Panc1 (cell line): ENCODE measurements around the gene RASD1. TPM values are rescaled to one million over a fixed set of nuclear protein-coding genes. Genes with fewer than 3 reads are reported as not detected.

ENCODE experiments used
- ATAC-seq: fragments of 200-7000 bp; cut with Tn5 transposase; 2 replicates; pipeline ENCODE4 v1.9.1; 2020; ENCODE audit warnings: mild to moderate bottlenecking, moderate library complexity
- BruUV-seq: library from RNA; stranded (reverse); fragments of 400-500 nt; replicated peaks from 2 replicates; lab custom pipeline; 2021; lab: Mats Ljungman, UMichigan
- CTCF ChIA-PET: fragments of 300-600 bp; sonication (Branson Sonifier 250); formaldehyde crosslinking; loops from one replicate; lab custom pipeline; 2022; ENCODE audit warnings: antibody characterized with exemption; lab: Charles Lee
- POLR2A ChIA-PET: fragments of 300-600 bp; sonication (Branson Sonifier 250); formaldehyde crosslinking; loops from one replicate; lab custom pipeline; 2022; ENCODE audit warnings: antibody characterized with exemption; lab: Charles Lee
- DNase-seq: peaks from one replicate; pipeline ENCODE4 v3.0.0-alpha.2; 2010; ENCODE audit warnings: low read depth, low spot score
- H3K27ac ChIP-seq: 2 replicates; pipeline ENCODE4 v1.5.1; 2011; ENCODE audit warnings: mild to moderate bottlenecking, low read length, inconsistent platforms
- H3K27me3 ChIP-seq: fragments of 200-500 bp; sonication (Bioruptor generic); 2 replicates; pipeline ENCODE4 v1.6.0; 2014; ENCODE audit warnings: low read length, inconsistent platforms; ENCODE audit not compliant: control insufficient read depth, insufficient read depth
- H3K36me3 ChIP-seq: fragments of 200-500 bp; sonication (Bioruptor generic); 2 replicates; pipeline ENCODE4 v1.5.1; 2014; ENCODE audit warnings: inconsistent platforms, mild to moderate bottlenecking, low read length, moderate library complexity; ENCODE audit not compliant: control insufficient read depth, insufficient read depth
- H3K4me1 ChIP-seq: 2 replicates; pipeline ENCODE4 v1.5.1; 2011; ENCODE audit warnings: inconsistent platforms, mild to moderate bottlenecking, low read length, moderate library complexity; ENCODE audit not compliant: control insufficient read depth, insufficient read depth
- H3K4me3 ChIP-seq, 2 experiments: 2 replicates each; pipeline ENCODE4 v1.5.1; 2011 to 2012; ENCODE audit warnings: low read depth in 2 of 2, low read length in 2 of 2, mild to moderate bottlenecking in 2 of 2, inconsistent platforms in 1 of 2, moderate library complexity in 1 of 2
- H3K9me3 ChIP-seq: fragments of 200-500 bp; sonication (Bioruptor generic); 2 replicates; pipeline ENCODE4 v1.5.1; 2014; ENCODE audit warnings: low read depth, mild to moderate bottlenecking, inconsistent platforms, low read length, moderate library complexity; ENCODE audit not compliant: control insufficient read depth, insufficient read depth
- POLR2AphosphoS5 ChIP-seq: IDR thresholded peaks from 2 replicates; pipeline ENCODE4 v1.6.1; 2012; ENCODE audit warnings: mild to moderate bottlenecking, low read depth, low read length, moderate library complexity
- REST ChIP-seq, 2 experiments: IDR thresholded peaks; 2 replicates each; pipeline ENCODE4 v1.6.1; 2011 to 2012; ENCODE audit warnings: low read depth in 2 of 2, control low read depth in 1 of 2, low read length in 1 of 2, mild to moderate bottlenecking in 1 of 2, moderate library complexity in 1 of 2; ENCODE audit not compliant: insufficient read depth in 1 of 2
- SIN3A ChIP-seq: IDR thresholded peaks from 2 replicates; pipeline ENCODE4 v1.6.1; 2012; ENCODE audit warnings: low read depth, mild to moderate bottlenecking, low read length, moderate library complexity, borderline replicate concordance; ENCODE audit not compliant: insufficient read depth
- TCF7L2 ChIP-seq: IDR thresholded peaks from 2 replicates; pipeline ENCODE4 v1.6.1; 2011; ENCODE audit warnings: mild to moderate bottlenecking, low read depth, low read length, inconsistent platforms
- in situ Hi-C: cut with HindIII; loops from 2 replicates; pipeline ENCODE4 v1.10.0; 2016; ENCODE audit warnings: low sequenced_read_pairs, low pct_unique_long_range_greater_than_20kb
- intact Hi-C: fragments of 100-400 bp; cut with micrococcal nuclease; formaldehyde crosslinking; loops from one replicate; pipeline ENCODE4 v1.10.0; 2022; ENCODE audit not compliant: unreplicated experiment
- total RNA-seq: library from RNA; stranded (reverse); gene quantifications from one replicate; pipeline ENCODE4 v1.2.1, GENCODE V29; 2021; ENCODE audit not compliant: unreplicated experiment
- TF ChIP-seq, protein P1 (sequence below): fragments of 450-650 bp; IDR thresholded peaks from 2 replicates; pipeline ENCODE4 v1.5.1; 2017; ENCODE audit warnings: mild to moderate bottlenecking

RASD1 gene
- total RNA-seq, 1 experiment from 2014 or later = 1.7 TPM

GRCh38 chr17:17491546-17491988 lies 4.6 kb downstream of the RASD1 start:
- TF ChIP-seq POLR2AphosphoS5 = no peak
- no peak for TF ChIP-seq TCF7L2
- TF ChIP-seq, protein P1, sequence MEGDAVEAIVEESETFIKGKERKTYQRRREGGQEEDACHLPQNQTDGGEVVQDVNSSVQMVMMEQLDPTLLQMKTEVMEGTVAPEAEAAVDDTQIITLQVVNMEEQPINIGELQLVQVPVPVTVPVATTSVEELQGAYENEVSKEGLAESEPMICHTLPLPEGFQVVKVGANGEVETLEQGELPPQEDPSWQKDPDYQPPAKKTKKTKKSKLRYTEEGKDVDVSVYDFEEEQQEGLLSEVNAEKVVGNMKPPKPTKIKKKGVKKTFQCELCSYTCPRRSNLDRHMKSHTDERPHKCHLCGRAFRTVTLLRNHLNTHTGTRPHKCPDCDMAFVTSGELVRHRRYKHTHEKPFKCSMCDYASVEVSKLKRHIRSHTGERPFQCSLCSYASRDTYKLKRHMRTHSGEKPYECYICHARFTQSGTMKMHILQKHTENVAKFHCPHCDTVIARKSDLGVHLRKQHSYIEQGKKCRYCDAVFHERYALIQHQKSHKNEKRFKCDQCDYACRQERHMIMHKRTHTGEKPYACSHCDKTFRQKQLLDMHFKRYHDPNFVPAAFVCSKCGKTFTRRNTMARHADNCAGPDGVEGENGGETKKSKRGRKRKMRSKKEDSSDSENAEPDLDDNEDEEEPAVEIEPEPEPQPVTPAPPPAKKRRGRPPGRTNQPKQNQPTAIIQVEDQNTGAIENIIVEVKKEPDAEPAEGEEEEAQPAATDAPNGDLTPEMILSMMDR = no peak
- TF ChIP-seq SIN3A = no peak
- TF ChIP-seq REST (IDR thresholded peaks at IDR 0.05; ENCODE audit: insufficient read depth in 1 of 2, low read depth in 2 of 2, low read length in 1 of 2) = no peak
- H3K4me1 ChIP-seq = peaks cover 3% of the 10 kb centered on the region
- no peak for ATAC-seq
- no peak overlapping the region for H3K4me3 ChIP-seq
- in situ Hi-C loops = no loop called here
- ChIA-PET CTCF (no interaction called here), POLR2A (no interaction called here)
- no TSS peak for BruUV-seq
- no peaks in the 10 kb centered on the region for H3K27me3 ChIP-seq
- no peaks in the 10 kb centered on the region for H3K9me3 ChIP-seq
- H3K27ac ChIP-seq = no peak overlapping the region
- intact Hi-C loops = no loop called here
- DNase-seq = no peak
- 0 out of 2 replicates have a peak, but pooled peaks cover 2% of the 10 kb centered on the region for H3K36me3 ChIP-seq

GRCh38 chr17:17491031-17491471 lies 5.1 kb downstream of the RASD1 start:
- Histone ChIP-seq H3K27ac (no peak overlapping the region), H3K27me3 (no peaks in the 10 kb centered on the region), H3K4me1 (peaks cover 3% of the 10 kb centered on the region), H3K4me3 (no peak overlapping the region), H3K36me3 (0 out of 2 replicates have a peak, but pooled peaks cover 2% of the 10 kb centered on the region), H3K9me3 (no peaks in the 10 kb centered on the region)
- POLR2A ChIA-PET = no interaction called here
- ATAC-seq (no peak), DNase-seq (no peak)
- no TSS peak for BruUV-seq
- TF ChIP-seq, protein P1 = no peak
- TF ChIP-seq REST (IDR thresholded peaks at IDR 0.05; ENCODE audit: insufficient read depth in 1 of 2, low read depth in 2 of 2, low read length in 1 of 2) = no peak
- CTCF ChIA-PET = no interaction called here
- in situ Hi-C loops = no loop called here
- intact Hi-C loops = no loop called here
